ENCODE results near the gene SCNN1B.
"Not testable (repeated sequence)": the region's sequence is repeated elsewhere in the genome, so short reads cannot be mapped to it uniquely, and the experiment has no call there.

SCNN1B gene

DNA sequence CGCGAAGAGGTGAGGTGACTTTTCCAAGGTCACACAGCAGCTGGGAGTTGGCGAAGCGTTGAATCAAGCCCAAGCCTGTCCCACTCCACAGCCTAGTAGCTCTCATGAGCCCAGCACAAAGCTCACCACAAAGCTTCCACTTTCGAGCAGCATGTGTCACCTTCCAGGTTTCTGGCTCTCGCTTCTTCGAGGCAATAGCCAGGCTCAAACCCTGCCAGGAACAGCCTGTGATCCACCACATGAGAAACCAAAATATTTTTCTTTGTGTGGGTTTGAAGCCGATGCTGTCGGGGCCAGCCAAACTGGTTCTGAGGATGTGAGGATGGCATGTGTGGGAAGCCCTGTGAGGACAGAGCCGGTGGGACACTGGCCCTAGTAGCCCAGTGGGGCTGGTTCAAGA, 82.8 kb downstream of the SCNN1B start:
- peak; percentile 33 for DNase-seq

GRCh38 chr16:23385441-23385840, 83.3 kb downstream of the SCNN1B start:
- DNase-seq: no peak

DNA sequence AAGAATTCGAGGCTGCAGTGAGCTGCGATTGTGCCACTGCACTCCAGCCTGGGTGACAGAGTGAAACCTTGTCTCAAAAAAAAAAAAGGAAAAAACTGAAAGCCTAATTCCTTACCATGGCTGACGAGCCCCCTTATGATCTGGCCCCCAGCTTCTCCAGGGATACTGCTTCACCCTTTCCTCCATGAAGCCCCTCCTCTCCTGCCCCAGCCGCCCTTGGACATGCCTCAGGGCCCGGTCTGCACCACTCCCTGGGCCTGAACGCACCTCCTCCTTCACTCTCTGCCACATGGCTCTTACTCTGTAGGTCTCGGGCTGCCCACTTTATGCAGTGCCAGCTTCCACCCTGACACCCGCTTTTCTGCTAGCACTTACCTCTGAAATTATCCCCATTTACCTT, 85.6 kb downstream of the SCNN1B start:
- no peak for DNase-seq

DNA sequence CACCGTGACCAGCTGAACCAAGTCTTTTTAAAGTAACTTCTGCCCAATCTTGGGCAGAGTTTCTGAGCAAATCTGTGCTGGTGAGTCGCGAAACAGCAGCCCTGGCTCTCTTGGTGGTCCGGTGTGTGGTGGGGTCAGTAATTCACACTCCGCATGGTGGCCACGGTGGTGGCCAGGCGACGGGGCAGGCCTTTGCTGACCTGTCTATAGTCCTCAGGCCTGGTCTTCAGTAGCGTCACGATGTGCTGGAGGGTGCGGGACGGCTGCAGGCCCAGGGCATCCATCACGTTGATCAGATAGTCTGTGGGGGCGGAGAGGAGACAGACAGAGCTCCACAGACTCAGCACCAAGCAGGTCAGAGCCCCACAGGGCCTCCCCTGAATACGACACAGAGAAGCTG, 86.7 kb downstream of the SCNN1B start:
- DNase-seq: no peak

GRCh38 chr16:23389201-23389600, 87.1 kb downstream of the SCNN1B start:
- no peak for DNase-seq

- DNase-seq: not testable (repeated sequence)
These were observed 87.8 kb downstream of the SCNN1B start for GRCh38 chr16:23389936-23390335.

DNA sequence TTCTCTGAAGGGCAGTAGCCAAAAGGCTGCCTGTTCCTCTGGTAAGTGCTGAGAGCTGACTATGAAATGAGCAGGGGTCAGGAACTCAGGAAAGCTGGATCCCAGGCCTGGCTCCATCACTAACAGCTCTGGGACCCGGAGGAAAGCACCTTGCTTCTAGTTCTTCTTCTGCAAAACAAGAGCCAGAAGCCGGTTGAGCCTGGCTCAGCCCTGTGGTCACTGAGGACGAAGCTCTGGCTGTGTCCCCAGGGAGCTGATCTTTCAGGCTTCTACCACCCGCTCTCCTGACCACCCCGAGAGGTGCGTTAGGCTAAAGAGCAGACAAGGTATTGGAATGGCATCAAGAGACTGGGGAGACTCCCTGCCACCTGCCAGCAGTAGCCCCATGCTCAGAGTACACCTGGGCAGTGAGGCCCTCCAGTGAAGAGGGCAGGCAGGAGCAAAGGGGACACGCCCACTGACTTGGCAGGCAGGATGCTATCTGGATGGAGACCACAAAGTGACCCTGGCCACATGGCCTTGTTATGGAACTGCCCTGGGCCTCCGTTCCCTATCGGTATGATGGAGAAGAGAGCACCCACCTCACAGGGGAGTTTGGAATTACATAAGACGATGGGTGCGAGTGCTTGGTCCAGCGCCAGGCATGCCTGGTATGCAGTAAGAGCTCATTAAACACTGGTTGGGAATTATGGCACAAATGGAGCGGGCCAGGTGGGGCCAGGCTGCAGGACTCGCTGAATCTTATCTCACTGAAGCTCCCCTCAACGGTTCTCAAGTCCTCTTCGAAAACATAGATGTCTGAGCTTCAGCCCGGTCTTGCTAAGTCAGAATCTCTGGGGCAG, 89.5 kb downstream of the SCNN1B start:
- DNase-seq: no peak

GRCh38 chr16:23392223-23392600, 90.1 kb downstream of the SCNN1B start:
- no peak for DNase-seq

DNA sequence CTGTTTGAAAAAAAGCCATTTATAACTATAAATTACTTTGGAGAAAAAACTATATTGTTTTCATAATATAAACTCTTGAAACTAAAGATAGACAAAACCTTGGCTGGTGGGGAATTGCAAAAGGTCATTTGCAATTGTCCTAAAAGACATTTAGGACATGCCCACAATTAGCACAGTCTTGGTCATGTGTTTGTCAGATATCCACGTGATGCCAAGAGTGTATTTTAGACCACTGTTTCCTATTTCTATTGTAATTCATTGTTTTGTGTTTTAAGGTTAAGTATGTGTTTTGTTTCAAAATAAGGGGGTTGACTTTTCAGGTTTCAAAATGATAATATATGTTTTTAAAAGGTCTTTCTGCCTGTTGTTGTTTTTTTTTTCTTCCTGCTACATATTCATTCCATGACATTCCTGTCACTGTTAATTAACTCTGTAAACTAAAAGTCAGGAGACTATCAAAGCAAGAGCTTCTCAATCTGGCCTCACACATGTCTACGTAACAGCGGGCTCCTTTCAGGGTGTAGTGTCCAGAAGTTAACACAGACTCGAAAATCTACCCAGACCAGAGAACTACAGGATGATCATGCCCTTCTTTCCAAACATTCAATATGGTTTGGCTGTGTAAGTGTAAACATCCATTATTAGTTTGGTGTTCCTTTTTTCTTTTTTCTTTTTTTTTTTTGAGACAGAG, 92.2 kb downstream of the SCNN1B start:
- DNase-seq: no peak

- no peak for DNase-seq
These were observed 93.6 kb downstream of the SCNN1B start for GRCh38 chr16:23395732-23396131.

DNA sequence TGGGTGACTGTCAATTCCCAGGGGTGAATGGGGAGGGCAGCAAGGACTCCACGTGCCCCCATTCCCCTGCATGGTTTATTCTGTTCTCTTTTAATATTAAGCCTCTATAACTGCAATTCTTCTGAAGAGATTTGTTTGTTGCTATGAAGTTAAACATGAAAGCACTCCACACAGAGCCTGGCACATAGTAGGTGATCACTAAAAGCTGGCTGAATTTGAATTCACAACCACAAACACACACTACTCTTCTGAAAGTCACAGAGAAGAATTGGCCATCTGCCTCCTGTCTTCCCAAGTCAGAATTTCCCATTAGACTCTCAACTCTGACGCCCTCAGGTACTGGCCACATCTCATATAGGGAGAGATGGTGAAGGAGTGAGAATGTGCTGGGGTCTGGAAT, 95.4 kb downstream of the SCNN1B start:
- no peak for DNase-seq

- DNase-seq: no peak
These were observed 97.1 kb downstream of the SCNN1B start for GRCh38 chr16:23398987-23399805.

DNA sequence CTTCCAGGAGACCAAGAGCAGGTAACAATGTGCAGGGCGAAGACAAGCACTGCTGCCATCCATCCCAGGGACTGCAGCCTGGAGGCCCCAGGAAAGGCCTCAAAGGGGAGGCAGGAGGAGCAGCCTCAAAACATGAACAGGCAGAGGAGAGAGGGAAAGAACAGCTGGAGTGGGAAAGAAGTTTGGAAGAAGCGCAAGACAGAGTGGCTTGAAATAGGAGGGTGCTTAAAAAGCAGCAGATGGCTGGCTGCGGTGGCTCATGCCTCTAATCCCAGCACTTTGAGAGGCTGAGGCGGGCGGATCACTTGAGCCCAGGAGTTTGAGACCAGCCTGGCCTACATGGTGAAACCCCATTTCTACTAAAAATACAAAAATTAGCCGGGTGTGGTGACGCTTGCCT, 98.3 kb downstream of the SCNN1B start:
- DNase-seq: peak; percentile 58

DNA sequence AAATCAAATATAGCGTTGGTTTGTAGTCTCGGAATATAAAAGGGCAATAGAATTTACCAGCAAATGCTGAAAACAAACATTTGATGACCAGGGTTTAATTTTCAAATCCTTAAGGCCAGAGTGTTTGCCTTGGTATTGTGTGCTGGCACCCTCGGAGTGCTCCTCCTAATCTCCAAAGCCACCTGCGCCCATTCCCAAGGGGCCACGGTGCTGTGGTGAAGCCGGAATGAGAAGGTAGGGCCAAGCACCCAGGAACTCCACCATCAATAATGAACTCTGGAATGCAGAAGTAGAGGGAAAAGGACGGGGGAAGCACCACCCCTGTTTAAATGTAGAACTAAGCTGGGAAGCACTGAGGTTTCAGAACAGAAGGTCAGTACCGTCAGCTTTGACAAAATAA, 99.0 kb downstream of the SCNN1B start:
- DNase-seq: no peak

- DNase-seq: no peak
These were observed 100.0 kb downstream of the SCNN1B start for GRCh38 chr16:23402100-23402499.

GRCh38 chr16:23403547-23403946, 101.4 kb downstream of the SCNN1B start:
- DNase-seq: no peak

GRCh38 chr16:23406024-23406423, 103.9 kb downstream of the SCNN1B start:
- DNase-seq: no peak

DNA sequence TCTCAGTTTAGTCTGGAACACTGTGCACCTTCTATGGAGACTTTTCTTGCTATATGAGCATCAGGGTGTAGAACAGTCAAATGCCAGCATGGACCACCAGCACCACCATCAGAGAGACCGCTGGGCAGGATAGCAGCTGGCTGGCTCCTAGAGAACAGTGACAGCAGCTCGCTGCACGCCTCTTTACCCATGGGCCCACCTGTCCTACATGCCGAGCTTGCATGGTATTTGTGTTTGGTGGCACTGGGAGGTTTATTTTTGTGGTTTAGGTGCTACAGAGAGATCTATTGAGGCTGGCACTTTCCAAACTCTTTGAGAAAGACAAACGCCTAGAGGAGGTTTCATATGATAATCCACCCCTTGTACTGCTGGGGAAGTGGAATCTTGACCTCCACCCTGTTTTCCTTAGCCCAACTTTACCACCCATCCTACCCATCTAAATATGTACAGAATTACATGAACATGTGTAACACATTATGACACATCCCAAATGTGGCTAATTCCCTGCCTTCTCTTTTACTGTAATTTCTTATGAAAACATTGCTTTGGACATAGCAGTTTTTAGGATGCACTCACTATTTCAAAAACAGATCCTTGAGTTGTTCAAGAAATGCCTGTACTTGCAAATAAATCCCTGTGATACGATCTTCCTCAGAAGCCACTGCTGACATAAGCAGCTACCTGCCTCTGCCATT, 104.6 kb downstream of the SCNN1B start:
- DNase-seq: no peak

DNA sequence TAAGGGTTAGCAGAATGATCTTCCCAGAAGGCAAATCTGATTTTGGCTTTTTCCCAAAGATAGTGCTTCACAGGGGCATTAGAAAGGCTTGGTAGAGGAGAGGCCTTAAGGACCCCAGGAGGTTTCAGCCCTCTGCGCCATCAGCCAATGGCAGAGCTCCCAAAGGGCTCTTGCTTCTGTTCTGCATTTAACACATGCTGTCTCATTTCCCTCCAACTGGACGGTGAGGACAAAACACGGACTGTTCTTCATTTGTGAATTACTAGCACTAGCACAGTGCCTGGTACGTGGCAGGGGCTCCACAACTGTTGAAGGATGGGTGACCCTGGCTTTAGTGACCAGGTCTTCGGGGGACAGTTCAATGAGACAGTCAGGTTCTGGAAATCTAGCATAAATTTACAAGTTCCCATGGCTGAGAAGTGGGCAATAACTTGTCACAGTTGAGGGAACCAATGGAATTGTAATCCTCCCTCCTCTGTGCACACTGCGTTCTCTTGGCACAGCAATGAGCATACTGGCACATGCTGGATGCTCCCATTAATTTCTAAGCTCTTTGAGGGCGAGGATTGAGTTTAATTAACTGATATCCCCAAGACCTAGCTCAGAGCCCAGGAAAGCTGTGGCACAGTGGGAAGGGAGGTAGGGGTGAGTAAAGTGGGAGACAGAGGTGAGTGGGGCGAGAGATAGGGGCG, 105.5 kb downstream of the SCNN1B start:
- peak; percentile 50 for DNase-seq

DNA sequence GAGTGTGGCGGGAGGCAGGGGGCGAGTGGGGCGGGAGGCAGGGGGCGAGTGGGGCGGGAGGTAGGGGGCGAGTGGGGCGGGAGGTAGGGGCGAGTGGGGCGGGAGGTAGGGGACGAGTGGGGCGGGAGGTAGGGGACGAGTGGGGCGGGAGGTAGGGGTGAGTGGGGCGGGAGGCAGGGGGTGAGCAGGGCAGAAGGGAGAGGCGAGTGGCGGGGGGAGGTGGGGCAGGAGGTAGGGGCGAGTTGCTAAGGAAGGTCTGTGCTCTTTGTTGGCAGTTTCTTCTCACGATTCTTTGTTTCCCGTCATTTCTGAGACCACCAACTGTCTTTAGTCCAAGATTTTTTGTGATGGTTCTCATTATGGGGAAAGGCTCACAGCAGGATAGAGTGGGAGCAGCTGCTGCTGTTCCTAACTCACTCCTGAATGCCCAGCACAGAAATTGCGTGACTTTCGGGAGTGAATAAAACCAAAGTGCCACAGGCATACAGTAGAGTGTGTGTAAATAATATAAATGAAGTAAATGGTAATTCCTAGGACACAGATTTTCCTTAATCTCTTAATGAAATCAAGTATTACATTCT, 106.2 kb downstream of the SCNN1B start:
- peak; percentile 85 for DNase-seq

- peak; percentile 95 for DNase-seq
These were observed 106.8 kb downstream of the SCNN1B start for GRCh38 chr16:23408823-23409298.

DNA sequence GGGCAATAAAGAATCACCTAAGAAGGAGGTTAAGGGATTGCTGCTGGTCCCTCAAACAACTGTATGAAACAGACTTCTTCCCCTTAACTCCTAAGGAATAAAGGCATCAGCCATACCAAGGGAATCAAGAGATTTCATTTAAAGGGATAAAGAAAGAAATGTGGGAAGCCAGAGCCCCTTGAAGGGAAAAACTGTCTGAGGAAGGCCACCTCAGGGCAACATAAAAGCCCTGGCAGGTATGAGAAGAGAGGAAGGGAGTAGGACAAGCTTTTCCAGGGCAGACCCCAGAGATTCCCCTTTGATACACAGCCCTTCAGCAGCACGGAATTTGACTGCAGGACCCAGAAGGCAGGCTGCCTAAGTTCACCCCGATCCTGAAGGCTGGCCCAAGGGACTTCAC, 107.4 kb downstream of the SCNN1B start:
- DNase-seq: no peak
